ENCODE results near the gene FAM180B. TPM values are rescaled to one million over a fixed set of nuclear protein-coding genes. Genes with fewer than 3 reads are reported as not detected.

FAM180B gene
- total and polyA plus RNA-seq, 7 donors: 0.04 to 0.51 (median 0.15) TPM; not detected in 2

DNA sequence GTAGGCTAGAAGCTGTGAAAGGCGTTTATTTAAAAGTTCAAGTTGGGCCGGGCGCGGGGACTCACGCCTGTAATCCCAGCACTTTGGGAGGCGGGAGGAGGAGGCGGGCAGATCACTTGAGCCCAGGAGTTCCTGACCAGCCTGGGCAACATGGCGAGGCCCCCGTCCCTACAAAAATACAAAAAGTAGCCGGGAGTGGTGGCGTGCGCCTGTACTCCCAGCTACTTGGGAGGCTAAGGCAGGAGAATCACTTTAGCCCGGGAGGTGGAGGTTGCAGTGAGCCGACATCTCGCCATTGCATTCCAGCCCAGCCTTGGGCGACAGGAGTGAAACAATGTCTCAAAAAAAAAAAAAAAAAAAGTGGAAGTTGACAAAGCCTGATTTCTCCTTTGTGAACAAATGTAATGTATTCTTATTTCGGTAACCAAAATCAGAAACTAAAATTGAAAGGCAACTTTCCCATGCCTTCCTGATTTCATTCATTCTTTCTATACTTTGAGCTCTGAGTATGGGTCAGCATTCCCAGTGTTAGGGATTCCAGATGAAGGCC is 20.3 kb upstream of the FAM180B start:
- TF ChIP-seq, protein P1, sequence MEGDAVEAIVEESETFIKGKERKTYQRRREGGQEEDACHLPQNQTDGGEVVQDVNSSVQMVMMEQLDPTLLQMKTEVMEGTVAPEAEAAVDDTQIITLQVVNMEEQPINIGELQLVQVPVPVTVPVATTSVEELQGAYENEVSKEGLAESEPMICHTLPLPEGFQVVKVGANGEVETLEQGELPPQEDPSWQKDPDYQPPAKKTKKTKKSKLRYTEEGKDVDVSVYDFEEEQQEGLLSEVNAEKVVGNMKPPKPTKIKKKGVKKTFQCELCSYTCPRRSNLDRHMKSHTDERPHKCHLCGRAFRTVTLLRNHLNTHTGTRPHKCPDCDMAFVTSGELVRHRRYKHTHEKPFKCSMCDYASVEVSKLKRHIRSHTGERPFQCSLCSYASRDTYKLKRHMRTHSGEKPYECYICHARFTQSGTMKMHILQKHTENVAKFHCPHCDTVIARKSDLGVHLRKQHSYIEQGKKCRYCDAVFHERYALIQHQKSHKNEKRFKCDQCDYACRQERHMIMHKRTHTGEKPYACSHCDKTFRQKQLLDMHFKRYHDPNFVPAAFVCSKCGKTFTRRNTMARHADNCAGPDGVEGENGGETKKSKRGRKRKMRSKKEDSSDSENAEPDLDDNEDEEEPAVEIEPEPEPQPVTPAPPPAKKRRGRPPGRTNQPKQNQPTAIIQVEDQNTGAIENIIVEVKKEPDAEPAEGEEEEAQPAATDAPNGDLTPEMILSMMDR (IDR thresholded peaks at IDR 0.05): no peak
- H3K36me3 ChIP-seq (ENCODE audit: insufficient read depth in 1 of 2, low read depth in 1 of 2): peaks cover 0 to 30% of the 10 kb centered on the region in 2 donors
- ATAC-seq: peak in 2 of 4 donors; percentile 16 to 20
- H3K4me3 ChIP-seq: peak overlapping the region; percentile 97
- 43 to 51% (median 45%) methylated on average over 17 of the region's 17 CpGs for WGBS, 3 donors
- H3K4me1 ChIP-seq: peaks cover 12% of the 10 kb centered on the region
- intact Hi-C loops (cut with DNase I): no loop called here
- no peaks in the 10 kb centered on the region for H3K9me3 ChIP-seq
- peak overlapping the region; percentile 83 for H3K27ac ChIP-seq
- H3K27me3 ChIP-seq (ENCODE audit: insufficient read depth in 3 of 3, low read length in 2 of 3): no peaks in the 10 kb centered on the region
- DNase-seq: no peak

DNA sequence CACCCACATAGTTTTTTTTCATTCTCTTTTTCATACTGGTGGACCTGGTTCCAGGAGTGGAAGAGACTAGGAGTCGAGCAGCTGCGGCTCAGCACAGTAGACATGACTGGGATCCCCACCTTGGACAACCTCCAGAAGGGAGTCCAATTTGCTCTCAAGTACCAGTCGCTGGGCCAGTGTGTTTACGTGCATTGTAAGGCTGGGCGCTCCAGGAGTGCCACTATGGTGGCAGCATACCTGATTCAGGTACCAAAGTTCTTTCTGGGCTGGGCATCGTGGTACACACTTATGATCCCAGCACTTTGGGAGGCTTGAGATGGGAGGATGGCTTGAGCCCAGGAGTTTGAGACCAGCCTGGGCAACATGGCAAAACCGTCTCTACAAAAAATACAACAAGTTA is 16.8 kb upstream of the FAM180B start:
- ATAC-seq: no peak
- no peak overlapping the region for H3K27ac ChIP-seq
- 96 to 98% (median 97%) methylated on average over 7 of the region's 7 CpGs for WGBS, 3 donors
- intact Hi-C loops (cut with DNase I): no loop called here
- DNase-seq: no peak
- no peaks in the 10 kb centered on the region for H3K27me3 ChIP-seq (ENCODE audit: insufficient read depth in 3 of 3, low read length in 2 of 3)
- no peak overlapping the region for H3K4me3 ChIP-seq
- peaks cover 25% of the 10 kb centered on the region for H3K4me1 ChIP-seq
- peaks cover 2 to 64% of the 10 kb centered on the region in 2 donors for H3K36me3 ChIP-seq (ENCODE audit: insufficient read depth in 1 of 2, low read depth in 1 of 2)
- H3K9me3 ChIP-seq: no peaks in the 10 kb centered on the region
- TF ChIP-seq, protein P1 (IDR thresholded peaks at IDR 0.05): no peak

DNA sequence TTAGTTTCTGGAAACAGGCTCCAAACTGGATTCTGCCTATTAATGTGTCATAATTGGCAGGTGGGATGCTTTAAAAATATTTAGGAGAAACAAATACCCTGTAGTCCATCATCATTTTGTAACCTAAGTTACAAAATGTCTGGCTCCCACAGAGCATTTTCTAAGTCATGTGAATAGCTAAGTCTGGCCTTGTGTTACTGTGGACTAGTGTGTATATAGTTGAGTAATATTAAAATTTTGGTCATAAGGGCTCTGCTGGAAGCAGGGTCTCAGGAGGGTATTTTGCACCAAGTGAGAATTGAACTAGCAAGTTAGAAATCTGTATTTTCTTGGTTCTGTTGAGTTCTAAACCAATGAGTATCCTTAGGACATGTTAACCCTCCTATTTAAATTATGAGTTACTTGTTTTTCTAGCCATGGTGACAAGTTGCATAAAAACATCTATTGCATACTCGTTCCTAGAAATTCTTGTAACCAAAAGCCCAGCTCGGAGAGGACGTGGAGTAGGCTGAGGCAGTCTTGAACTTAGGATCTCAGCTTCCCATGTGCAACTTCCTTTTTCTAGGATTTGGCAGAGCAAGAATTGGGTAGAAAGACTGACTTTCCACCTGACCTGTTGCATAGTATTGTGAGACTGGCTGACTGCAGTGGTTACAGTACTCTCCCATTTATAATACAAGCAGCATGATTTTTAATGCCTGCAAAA is 15.7 kb upstream of the FAM180B start:
- no peak for ATAC-seq
- peaks cover 2 to 76% of the 10 kb centered on the region in 2 donors for H3K36me3 ChIP-seq (ENCODE audit: insufficient read depth in 1 of 2, low read depth in 1 of 2)
- peaks cover 20% of the 10 kb centered on the region for H3K4me1 ChIP-seq
- TF ChIP-seq, protein P1 (IDR thresholded peaks at IDR 0.05): no peak
- intact Hi-C loops (cut with DNase I): no loop called here
- WGBS, 3 donors: 80 to 83% (median 81%) methylated on average over 3 of the region's 3 CpGs
- no peaks in the 10 kb centered on the region for H3K9me3 ChIP-seq
- DNase-seq: no peak
- H3K27me3 ChIP-seq (ENCODE audit: insufficient read depth in 3 of 3, low read length in 2 of 3): no peaks in the 10 kb centered on the region
- no peak overlapping the region for H3K4me3 ChIP-seq
- no peak overlapping the region for H3K27ac ChIP-seq

DNA sequence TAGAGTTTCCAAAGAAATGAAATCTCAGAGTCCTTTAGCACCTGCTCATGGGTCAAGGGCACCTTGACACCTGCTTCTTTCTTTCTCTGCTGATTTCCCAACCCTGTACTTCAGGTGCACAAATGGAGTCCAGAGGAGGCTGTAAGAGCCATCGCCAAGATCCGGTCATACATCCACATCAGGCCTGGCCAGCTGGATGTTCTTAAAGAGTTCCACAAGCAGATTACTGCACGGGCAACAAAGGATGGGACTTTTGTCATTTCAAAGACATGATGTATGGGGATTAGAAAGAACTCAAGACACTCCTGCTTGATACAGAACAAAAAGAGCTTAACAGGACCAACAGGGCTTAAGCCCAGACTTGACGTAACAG is 15.1 kb upstream of the FAM180B start:
- peaks cover 2 to 81% of the 10 kb centered on the region in 2 donors for H3K36me3 ChIP-seq (ENCODE audit: insufficient read depth in 1 of 2, low read depth in 1 of 2)
- no peaks in the 10 kb centered on the region for H3K27me3 ChIP-seq (ENCODE audit: insufficient read depth in 3 of 3, low read length in 2 of 3)
- peaks cover 17% of the 10 kb centered on the region for H3K4me1 ChIP-seq
- no peaks in the 10 kb centered on the region for H3K9me3 ChIP-seq
- ATAC-seq (no peak), DNase-seq (no peak)
- 70 to 81% (median 74%) methylated on average over 4 of the region's 4 CpGs for WGBS, 3 donors
- H3K4me3 ChIP-seq: no peak overlapping the region
- no peak overlapping the region for H3K27ac ChIP-seq
- TF ChIP-seq, protein P1 (IDR thresholded peaks at IDR 0.05): no peak
- intact Hi-C loops (cut with DNase I): no loop called here
